GM19193 (cell line): ENCODE results near the gene KRTAP5-6.

ENCODE experiments used
- POLR2A ChIP-seq: IDR thresholded peaks from 4 replicates; pipeline ENCODE4 v1.6.1; 2011; ENCODE audit not compliant: insufficient read depth, insufficient read length; ENCODE audit errors: extremely low read depth

The KRTAP5-6 gene

GRCh38 chr11:1656061-1656441, 40.9 kb upstream of the KRTAP5-6 start:
- TF ChIP-seq POLR2A, result no peak

- no peak for TF ChIP-seq POLR2A
Observed at GRCh38 chr11:1656670-1657069, 40.3 kb upstream of the KRTAP5-6 start.

GRCh38 chr11:1659506-1659905, 37.5 kb upstream of the KRTAP5-6 start:
- no peak for TF ChIP-seq POLR2A

- TF ChIP-seq POLR2A, result no peak
Observed at GRCh38 chr11:1660111-1660867, 36.7 kb upstream of the KRTAP5-6 start.

GRCh38 chr11:1665313-1665712, 31.7 kb upstream of the KRTAP5-6 start:
- TF ChIP-seq POLR2A, result no peak

GRCh38 chr11:1667121-1667850, 29.7 kb upstream of the KRTAP5-6 start:
- TF ChIP-seq POLR2A, result no peak

- no peak for TF ChIP-seq POLR2A
Observed at GRCh38 chr11:1667906-1668305, 29.1 kb upstream of the KRTAP5-6 start.

GRCh38 chr11:1668911-1669473, 28.0 kb upstream of the KRTAP5-6 start:
- no peak for TF ChIP-seq POLR2A

GRCh38 chr11:1669546-1670218, 27.3 kb upstream of the KRTAP5-6 start:
- TF ChIP-seq POLR2A, result no peak

GRCh38 chr11:1670905-1671371, 26.1 kb upstream of the KRTAP5-6 start:
- TF ChIP-seq POLR2A, result no peak

- no peak for TF ChIP-seq POLR2A
Observed at GRCh38 chr11:1671658-1672057, 25.3 kb upstream of the KRTAP5-6 start.

GRCh38 chr11:1672613-1673350, 24.2 kb upstream of the KRTAP5-6 start:
- TF ChIP-seq POLR2A, result no peak

- no peak for TF ChIP-seq POLR2A
Observed at GRCh38 chr11:1673446-1674172, 23.4 kb upstream of the KRTAP5-6 start.
